IPS DF 4.7 (cell line): ENCODE data around the gene KTN1.

Source experiments
- DNase-seq: peaks from one replicate; pipeline ENCODE4 v3.0.0-alpha.2; 2013; ENCODE audit warnings: low spot score; ENCODE audit errors: extremely low read depth

KTN1 gene

DNA sequence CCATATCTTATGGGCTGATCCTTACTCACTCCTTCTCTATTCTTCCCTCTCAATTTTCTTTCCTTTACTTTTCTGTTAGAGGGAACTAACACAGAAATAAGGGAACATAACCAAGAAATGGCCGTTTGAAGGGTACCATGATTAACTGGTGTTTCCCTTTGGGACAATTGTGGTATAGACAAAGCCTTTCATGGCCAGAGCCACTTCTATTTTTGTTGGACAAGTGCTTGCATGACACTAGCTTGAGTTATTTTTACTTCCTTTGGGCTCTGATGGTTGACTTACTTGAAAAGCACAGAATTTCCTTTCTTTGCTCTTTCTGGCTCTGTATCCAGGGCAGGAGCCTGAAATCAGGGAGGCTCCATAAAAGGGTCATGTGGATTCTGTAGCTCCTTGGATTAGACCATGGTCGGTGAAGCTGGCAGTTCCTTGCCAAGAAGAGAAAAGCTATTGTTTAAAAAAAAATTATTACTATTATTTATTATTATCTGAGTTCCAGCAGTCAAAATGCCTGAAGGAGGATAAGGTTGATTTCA, 130.6 kb downstream of the KTN1 start:
- DNase-seq = no peak

DNA sequence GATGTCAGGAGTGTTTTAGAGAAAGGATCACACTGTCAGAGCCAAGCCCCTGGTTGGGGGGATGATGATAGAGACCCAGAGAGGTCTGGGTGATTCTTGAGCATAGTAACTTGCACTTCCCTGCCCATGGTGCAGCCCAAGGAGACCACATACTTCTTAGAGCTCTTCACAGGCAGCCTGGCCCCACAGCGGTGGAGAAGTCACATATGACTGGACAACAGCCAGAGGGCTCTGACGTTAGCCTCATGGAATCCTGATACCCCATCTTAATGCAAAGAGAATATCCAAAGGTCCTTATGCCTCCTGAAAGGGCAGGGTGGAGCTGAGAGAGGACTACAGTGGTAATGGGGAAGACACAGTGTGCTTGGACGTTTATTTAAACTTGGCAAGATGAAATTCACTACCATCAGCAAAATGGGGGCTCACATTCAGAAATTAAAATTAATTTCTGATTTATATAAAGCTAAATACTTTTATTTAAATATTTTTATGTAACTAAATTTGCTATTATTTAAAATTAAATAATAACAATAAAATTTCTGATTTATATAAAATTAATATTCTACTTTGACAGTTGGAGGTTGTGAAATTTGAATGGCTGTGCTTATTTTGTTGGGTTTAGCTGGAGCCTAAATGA, 131.3 kb downstream of the KTN1 start:
- no peak for DNase-seq

- DNase-seq = no peak
Measured at GRCh38 chr14:55712491-55712890, 132.5 kb downstream of the KTN1 start.

DNA sequence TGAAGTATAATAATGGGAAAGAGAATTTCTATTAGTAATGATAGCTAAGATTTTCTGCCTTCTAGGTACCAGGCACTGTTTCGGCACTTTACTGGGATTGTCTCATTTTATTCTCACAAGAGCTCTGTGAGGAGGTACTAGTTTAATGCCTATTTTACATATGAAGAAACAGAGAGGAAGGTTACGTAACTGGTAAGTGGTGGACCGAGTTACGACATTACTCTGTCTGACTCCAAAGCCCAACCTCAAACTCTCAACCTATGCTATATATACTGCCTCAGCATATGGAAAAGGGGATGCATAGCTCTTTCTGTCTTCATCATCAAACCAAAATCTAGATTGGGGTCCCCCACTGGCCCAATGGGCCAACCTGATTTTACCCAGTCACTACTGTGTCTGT, 133.5 kb downstream of the KTN1 start:
- no peak for DNase-seq

DNA sequence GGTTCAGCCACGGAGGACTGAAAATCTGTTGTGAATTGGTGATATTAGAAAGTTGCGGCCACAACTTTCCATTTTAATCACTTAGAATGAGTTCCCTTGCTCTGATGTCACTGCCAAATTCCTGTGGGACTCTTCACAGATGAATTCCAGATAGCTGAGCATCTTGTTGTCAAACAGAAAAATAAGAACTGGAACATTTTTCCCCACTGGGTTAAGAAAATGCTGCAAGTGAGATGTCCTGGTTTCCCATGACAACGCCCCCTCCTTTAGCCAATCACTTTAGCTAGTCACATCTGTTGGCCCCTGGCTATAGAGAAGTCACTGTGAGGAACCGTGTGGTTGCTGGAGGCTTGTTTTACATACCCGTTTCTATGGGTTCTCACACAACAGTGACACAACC, 135.9 kb downstream of the KTN1 start:
- DNase-seq = no peak

DNA sequence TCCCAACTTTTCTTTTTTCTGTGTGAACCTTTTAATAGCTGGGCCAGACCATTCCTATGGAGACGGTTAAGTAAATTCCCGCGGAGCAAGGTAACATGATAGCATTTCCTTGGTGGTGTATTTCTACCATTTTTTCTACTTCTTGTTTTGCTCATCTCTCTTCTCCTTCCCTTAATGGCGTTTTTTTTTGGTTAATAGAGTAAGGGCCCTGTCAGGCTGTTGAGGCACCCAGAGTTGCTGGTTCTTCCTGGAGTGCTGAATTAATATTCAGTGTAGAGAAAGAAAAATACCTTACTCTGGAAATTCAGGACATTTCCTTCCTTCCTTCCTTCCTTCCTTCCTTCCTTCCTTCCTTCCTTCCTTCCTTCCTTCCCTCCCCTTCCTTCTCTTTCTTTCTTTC, 137.6 kb downstream of the KTN1 start:
- no peak for DNase-seq

DNA sequence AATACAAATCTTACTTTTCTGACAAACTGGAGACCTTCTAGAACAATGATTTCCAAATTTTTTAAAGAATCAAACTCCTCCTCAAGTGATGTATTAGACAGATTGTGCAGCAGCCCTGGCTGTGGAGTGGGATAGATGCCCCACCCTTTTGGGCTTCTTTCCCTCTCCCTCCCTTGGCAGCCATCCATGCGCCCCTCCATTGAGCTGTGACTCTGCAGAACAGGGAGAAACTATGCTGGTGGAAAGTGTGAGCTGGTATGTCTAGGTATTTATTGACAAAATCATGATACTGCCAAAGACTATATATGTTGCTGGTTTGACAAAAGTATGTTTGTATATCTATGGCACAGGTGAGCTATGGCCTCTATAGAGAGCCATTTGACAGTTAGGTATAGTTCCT, 138.5 kb downstream of the KTN1 start:
- no peak for DNase-seq

DNA sequence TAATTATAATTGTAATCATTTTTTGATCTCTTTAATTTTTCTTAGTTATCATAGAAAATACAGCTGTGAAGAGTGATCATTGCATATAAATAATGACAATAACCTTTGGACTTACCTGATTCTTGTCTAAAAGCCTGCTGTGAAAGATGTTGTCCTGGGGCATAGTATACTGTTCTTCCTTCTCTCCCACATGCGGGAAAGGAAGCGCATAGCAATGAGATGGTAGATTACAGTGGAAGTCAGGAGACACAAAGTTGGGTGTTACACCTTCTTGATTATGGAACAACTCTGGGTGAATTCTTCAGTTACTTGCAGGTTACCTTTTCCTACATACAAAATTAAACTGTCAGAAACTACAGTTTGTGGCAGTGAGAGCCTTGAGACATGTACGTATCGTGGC, 140.8 kb downstream of the KTN1 start:
- no peak for DNase-seq

DNA sequence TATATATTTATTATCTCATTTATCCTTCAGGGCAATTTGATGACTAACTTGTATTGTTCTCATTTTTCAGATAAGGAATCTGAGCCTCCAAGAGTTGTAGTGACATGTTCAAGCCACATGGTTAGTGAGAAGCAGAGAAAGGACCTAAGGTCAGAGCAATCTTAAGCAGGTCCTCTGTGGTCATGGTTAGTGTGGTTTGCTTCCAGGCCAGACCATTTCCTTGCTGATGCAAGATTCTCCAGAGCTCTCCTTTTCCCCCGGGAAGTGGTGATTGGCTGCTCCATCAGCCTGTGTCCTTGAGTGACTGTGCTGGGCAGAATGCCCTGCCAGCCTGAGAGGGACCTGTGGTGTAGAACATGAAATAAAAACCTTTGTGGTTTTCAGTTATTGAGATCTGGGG, 141.3 kb downstream of the KTN1 start:
- no peak for DNase-seq

DNA sequence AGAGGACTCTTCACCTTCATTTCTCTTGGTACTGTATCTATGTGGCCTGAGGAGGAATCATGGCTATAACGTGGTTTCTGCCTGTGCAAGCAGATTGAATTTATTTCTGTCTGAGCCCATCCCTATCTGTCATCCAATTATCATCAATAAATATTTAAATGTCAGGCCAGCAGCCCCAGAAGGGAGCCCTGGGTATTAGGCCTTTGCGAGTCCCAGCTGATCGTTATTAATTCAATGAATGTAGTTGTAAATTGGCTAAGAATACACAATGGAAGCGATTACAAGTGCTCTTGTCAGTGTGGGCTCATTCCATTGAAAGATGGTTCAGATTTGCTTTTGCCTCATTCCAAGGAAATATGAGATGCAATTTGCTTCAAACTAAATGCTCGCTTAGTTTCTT, 142.0 kb downstream of the KTN1 start:
- no peak for DNase-seq

- DNase-seq = no peak
Measured at GRCh38 chr14:55724736-55725135, 144.7 kb downstream of the KTN1 start.

- DNase-seq = no peak
Measured at GRCh38 chr14:55730592-55731310, 150.7 kb downstream of the KTN1 start.

- no peak for DNase-seq
Measured at GRCh38 chr14:55731311-55731872, 151.4 kb downstream of the KTN1 start.

- no peak for DNase-seq
Measured at GRCh38 chr14:55731881-55732498, 152.0 kb downstream of the KTN1 start.

- no peak for DNase-seq
Measured at GRCh38 chr14:55733599-55733998, 153.6 kb downstream of the KTN1 start.
